Neutrophil (primary cell): Measurements from ENCODE around the gene RETREG1.

Source experiments
- H3K27ac ChIP-seq: fragments of 200-600 bp; sonication (generic); 2 replicates; pipeline ENCODE4 v1.5.1; 2016; ENCODE audit warnings: mild to moderate bottlenecking, moderate library complexity
- H3K27me3 ChIP-seq: fragments of 200-600 bp; sonication (generic); 2 replicates; pipeline ENCODE4 v1.6.0; 2016; ENCODE audit warnings: mild to moderate bottlenecking
- H3K36me3 ChIP-seq: fragments of 200-600 bp; sonication (generic); 2 replicates; pipeline ENCODE4 v1.5.1; 2017
- H3K4me1 ChIP-seq, 2 experiments: fragments of 200-600 bp in 1 of 2; sonication (generic) in 1 of 2; 1 replicate in 1 of 2; 2 replicates in 1 of 2; pipeline versions ENCODE4 v1.5.1 to v1.6.1; 2013 to 2016; ENCODE audit warnings: low read depth in 1 of 2, low read length in 1 of 2, mild to moderate bottlenecking in 1 of 2, moderate library complexity in 1 of 2; ENCODE audit not compliant: control insufficient read depth in 1 of 2, insufficient read depth in 1 of 2
- H3K4me3 ChIP-seq, 2 experiments: fragments of 200-600 bp in 1 of 2; sonication (generic) in 1 of 2; 1 replicate in 1 of 2; 2 replicates in 1 of 2; pipeline ENCODE4 v1.5.1; 2013 to 2016; ENCODE audit warnings: low read depth in 1 of 2, low read length in 1 of 2, mild to moderate bottlenecking in 1 of 2, moderate library complexity in 1 of 2
- H3K9me3 ChIP-seq: fragments of 200-600 bp; sonication (generic); 2 replicates; pipeline ENCODE4 v1.5.1; 2016
- CTCF ChIP-seq: fragments of 200-600 bp; sonication (generic); IDR thresholded peaks from 2 replicates; pipeline ENCODE4 v1.5.1; 2016; ENCODE audit warnings: antibody characterized with exemption

Gene RETREG1

GRCh38 chr5:16550316-16550952 is 66.4 kb downstream of the RETREG1 start:
- Histone ChIP-seq H3K4me3 (no peak overlapping the region), H3K4me1 (no peaks in the 10 kb centered on the region), H3K27ac (no peak overlapping the region), H3K9me3 (no peaks in the 10 kb centered on the region), H3K27me3 (no peaks in the 10 kb centered on the region), H3K36me3 (no peaks in the 10 kb centered on the region)
- peak; percentile 69 for TF ChIP-seq CTCF

- no peaks in the 10 kb centered on the region for H3K9me3 ChIP-seq
- no peaks in the 10 kb centered on the region for H3K4me1 ChIP-seq
- no peak overlapping the region for H3K4me3 ChIP-seq
- no peaks in the 10 kb centered on the region for H3K27me3 ChIP-seq
- no peak for TF ChIP-seq CTCF
- H3K27ac ChIP-seq, result no peak overlapping the region
- H3K36me3 ChIP-seq, result no peaks in the 10 kb centered on the region
Measured at GRCh38 chr5:16549491-16550206, 67.1 kb downstream of the RETREG1 start.

- no peaks in the 10 kb centered on the region for H3K36me3 ChIP-seq
- H3K4me3 ChIP-seq, result no peak overlapping the region
- H3K4me1 ChIP-seq, result no peaks in the 10 kb centered on the region
- no peak for TF ChIP-seq CTCF
- H3K9me3 ChIP-seq, result no peaks in the 10 kb centered on the region
- H3K27me3 ChIP-seq, result no peaks in the 10 kb centered on the region
- H3K27ac ChIP-seq, result no peak overlapping the region
Measured at GRCh38 chr5:16548812-16549211, 68.0 kb downstream of the RETREG1 start.

GRCh38 chr5:16548115-16548514 is 68.7 kb downstream of the RETREG1 start:
- no peaks in the 10 kb centered on the region for H3K4me1 ChIP-seq
- TF ChIP-seq CTCF, result no peak
- H3K36me3 ChIP-seq, result no peaks in the 10 kb centered on the region
- H3K4me3 ChIP-seq, result no peak overlapping the region
- no peaks in the 10 kb centered on the region for H3K9me3 ChIP-seq
- H3K27me3 ChIP-seq, result no peaks in the 10 kb centered on the region
- no peak overlapping the region for H3K27ac ChIP-seq

- no peaks in the 10 kb centered on the region for H3K36me3 ChIP-seq
- H3K9me3 ChIP-seq, result no peaks in the 10 kb centered on the region
- H3K27ac ChIP-seq, result no peak overlapping the region
- H3K4me1 ChIP-seq, result no peaks in the 10 kb centered on the region
- H3K27me3 ChIP-seq, result no peaks in the 10 kb centered on the region
- no peak overlapping the region for H3K4me3 ChIP-seq
- TF ChIP-seq CTCF, result no peak
Measured at GRCh38 chr5:16547200-16547842, 69.5 kb downstream of the RETREG1 start.
